ENCODE measurements around the gene ARHGAP31. TPM values are rescaled to one million over a fixed set of nuclear protein-coding genes. Genes with fewer than 3 reads are reported as not detected.
"Not testable (repeated sequence)": the region's sequence is repeated elsewhere in the genome, so short reads cannot be mapped to it uniquely, and the experiment has no call there.

Gene ARHGAP31
- total and polyA plus RNA-seq, 8 donors: 31.5 to 70.3 (median 42.3) TPM

DNA sequence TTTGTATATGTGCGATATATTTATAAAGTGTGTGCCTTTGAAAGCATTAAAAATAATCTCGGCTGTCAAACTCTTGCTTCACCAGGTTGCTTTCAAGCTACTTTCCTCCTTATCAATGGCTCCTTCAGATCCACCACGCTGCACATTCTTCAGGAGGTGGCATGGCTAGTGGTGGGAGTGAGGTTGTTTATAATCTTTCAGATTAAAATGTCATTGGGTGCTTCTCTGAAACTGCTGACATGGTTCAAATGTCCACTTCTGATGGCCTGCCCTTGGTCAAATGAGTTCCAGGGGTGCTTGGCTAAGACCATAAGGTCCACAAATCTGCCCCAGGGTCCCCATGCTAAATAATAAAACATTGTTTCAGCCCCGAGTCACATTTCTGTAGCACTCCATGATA, 36.7 kb downstream of the ARHGAP31 start:
- H3K27me3 ChIP-seq: no peaks in the 10 kb centered on the region
- TF ChIP-seq CTCF (IDR thresholded peaks at IDR 0.05): no peak
- intact Hi-C loops (cut with DNase I): no loop called here
- ATAC-seq (no peak), DNase-seq (no peak)
- peaks cover 0 to 4% of the 10 kb centered on the region in 2 donors for H3K36me3 ChIP-seq
- H3K4me1 ChIP-seq: peaks cover 4 to 50% of the 10 kb centered on the region in 2 donors
- H3K9me3 ChIP-seq: no peaks in the 10 kb centered on the region
- H3K27ac ChIP-seq: no peak overlapping the region
- no peak overlapping the region for H3K4me3 ChIP-seq

DNA sequence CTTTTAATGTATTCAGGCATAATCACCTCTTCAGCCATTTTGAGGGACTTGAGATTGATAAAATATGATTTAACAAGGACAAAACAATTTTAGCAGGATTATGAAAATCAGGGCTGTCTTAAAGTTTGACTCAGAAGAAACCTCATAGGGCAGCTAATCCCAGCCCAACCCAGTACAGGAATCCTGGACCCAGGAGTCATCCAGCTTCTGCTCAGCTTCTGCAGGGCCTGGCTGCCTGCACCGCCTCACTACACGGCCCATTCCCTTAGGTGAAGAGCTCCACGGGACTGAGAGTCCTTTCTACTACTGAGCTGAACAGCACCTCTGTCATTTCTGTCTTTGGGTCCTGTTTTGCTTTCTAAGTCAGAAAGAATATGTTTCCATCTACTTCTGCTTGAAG, 37.5 kb downstream of the ARHGAP31 start:
- DNase-seq (no peak), ATAC-seq (peak; percentile 47)
- no peaks in the 10 kb centered on the region for H3K9me3 ChIP-seq
- no peak overlapping the region for H3K4me3 ChIP-seq
- H3K4me1 ChIP-seq: peaks cover 4 to 42% of the 10 kb centered on the region in 2 donors
- TF ChIP-seq CTCF (IDR thresholded peaks at IDR 0.05): no peak
- H3K36me3 ChIP-seq: peaks cover 0 to 4% of the 10 kb centered on the region in 2 donors
- intact Hi-C loops (cut with DNase I): no loop called here
- no peaks in the 10 kb centered on the region for H3K27me3 ChIP-seq
- peak overlapping the region in 1 of 2 donors; percentile 15 for H3K27ac ChIP-seq

DNA sequence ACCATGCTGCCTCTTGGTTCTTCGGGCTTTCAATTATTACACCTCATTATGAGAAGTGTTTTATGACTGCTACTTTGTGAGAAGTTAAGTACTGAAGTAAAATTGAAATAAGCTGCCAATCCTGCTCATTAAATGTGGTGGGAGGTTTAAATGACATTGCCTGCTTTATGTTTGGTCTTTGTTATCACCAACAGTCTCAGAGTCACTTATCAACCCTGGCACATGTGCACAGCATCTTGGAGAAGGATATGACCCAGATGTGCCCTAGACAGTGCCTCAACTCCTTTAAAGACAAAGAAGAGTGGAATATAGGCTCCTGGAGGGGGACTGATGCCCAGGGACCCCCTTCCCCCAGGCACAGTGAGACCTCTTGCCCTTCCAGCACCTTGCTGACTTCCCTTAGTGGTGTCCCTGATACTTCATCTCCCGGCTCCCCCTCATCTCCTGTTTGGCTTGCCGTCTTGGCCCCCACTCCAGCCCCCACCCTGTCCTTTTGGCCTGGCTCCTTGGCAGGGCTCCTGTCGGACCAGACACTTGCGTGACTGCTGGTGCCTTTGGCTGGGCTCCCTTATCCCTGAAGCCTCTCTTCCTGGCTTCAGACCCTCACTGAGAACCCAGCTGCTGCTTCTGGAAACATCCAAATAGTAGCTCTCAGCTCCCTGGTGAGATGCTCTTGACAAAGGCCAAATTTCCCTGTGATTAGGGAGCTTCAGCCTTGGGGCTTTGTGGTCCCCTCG, 39.8 kb downstream of the ARHGAP31 start:
- TF ChIP-seq CTCF (IDR thresholded peaks at IDR 0.05): no peak
- ATAC-seq (no peak), DNase-seq (peak in 1 of 4 donors; percentile 52)
- Histone ChIP-seq H3K36me3 (peaks cover 0 to 9% of the 10 kb centered on the region in 2 donors), H3K9me3 (no peaks in the 10 kb centered on the region), H3K4me1 (peaks cover 3 to 27% of the 10 kb centered on the region in 2 donors), H3K27ac (no peak overlapping the region), H3K27me3 (no peaks in the 10 kb centered on the region), H3K4me3 (no peak overlapping the region)
- intact Hi-C loops (cut with DNase I): no loop called here

GRCh38 chr3:119336823-119337222, 42.6 kb downstream of the ARHGAP31 start:
- no peak overlapping the region for H3K4me3 ChIP-seq
- intact Hi-C loops (cut with DNase I): no loop called here
- no peak for ATAC-seq
- peaks cover 0 to 12% of the 10 kb centered on the region in 2 donors for H3K4me1 ChIP-seq
- no peaks in the 10 kb centered on the region for H3K9me3 ChIP-seq
- peaks cover 0 to 6% of the 10 kb centered on the region in 2 donors for H3K36me3 ChIP-seq
- DNase-seq: no peak
- no peaks in the 10 kb centered on the region for H3K27me3 ChIP-seq
- no peak for TF ChIP-seq CTCF (IDR thresholded peaks at IDR 0.05)
- H3K27ac ChIP-seq: no peak overlapping the region

- intact Hi-C loops (cut with DNase I); H3K36me3 ChIP-seq; H3K27me3 ChIP-seq; H3K4me3 ChIP-seq; DNase-seq; H3K27ac ChIP-seq; H3K9me3 ChIP-seq; ATAC-seq: not testable (repeated sequence)
- peaks cover 0 to 12% of the 10 kb centered on the region in 2 donors for H3K4me1 ChIP-seq
Observed at GRCh38 chr3:119337407-119337806, 43.2 kb downstream of the ARHGAP31 start.
